H1 (cell line): ENCODE results near the gene RAB11FIP3. TPM values are rescaled to one million over a fixed set of nuclear protein-coding genes. Genes with fewer than 3 reads are reported as not detected.
"Not testable (repeated sequence)": the region's sequence is repeated elsewhere in the genome, so short reads cannot be mapped to it uniquely, and the experiment has no call there.

Source experiments
- CTCF ChIA-PET: fragments of 300-600 bp; sonication (Branson Sonifier 250); formaldehyde crosslinking; loops from one replicate; lab custom pipeline; 2021; ENCODE audit not compliant: partially characterized antibody; lab: Charles Lee
- POLR2A ChIA-PET: fragments of 300-600 bp; sonication (Branson Sonifier 250); formaldehyde crosslinking; loops from one replicate; lab custom pipeline; 2021; ENCODE audit warnings: inconsistent platforms; ENCODE audit not compliant: partially characterized antibody; lab: Charles Lee
- DNase-seq, 2 experiments: peaks; one replicate each; pipeline versions ENCODE4 v3.0.0 to v3.0.0-alpha.2; 2010 to 2022; ENCODE audit warnings: low spot score in 2 of 2, low read depth in 1 of 2, mixed read lengths in 1 of 2
- FAIRE-seq: peaks from 2 replicates; lab custom pipeline; 2011; peaks lifted over from hg19 to GRCh38; lab: Jason Lieb, UNC
- H2AFZ ChIP-seq: 2 replicates; pipeline ENCODE4 v1.8.1; 2012; ENCODE audit warnings: low read length, inconsistent platforms
- H2AK5ac ChIP-seq: 2 replicates; pipeline ENCODE4 v1.6.1; 2013; ENCODE audit warnings: low read depth, low read length
- H2BK120ac ChIP-seq: replicated peaks from 2 replicates; pipeline ENCODE3; 2013; ENCODE audit warnings: low read depth, low read length, inconsistent platforms
- H2BK12ac ChIP-seq: 2 replicates; pipeline ENCODE4 v1.6.1; 2013; ENCODE audit warnings: low read depth, low read length
- H2BK15ac ChIP-seq: 2 replicates; pipeline ENCODE4 v1.6.1; 2013; ENCODE audit warnings: low read length
- H2BK20ac ChIP-seq: 2 replicates; pipeline ENCODE4 v1.6.1; 2013; ENCODE audit warnings: low read length
- H2BK5ac ChIP-seq: 2 replicates; pipeline ENCODE4 v1.6.1; 2013; ENCODE audit warnings: low read depth, low read length
- H3K14ac ChIP-seq: 2 replicates; pipeline ENCODE4 v1.6.1; 2013; ENCODE audit warnings: inconsistent platforms; ENCODE audit not compliant: insufficient read length
- H3K18ac ChIP-seq: 2 replicates; pipeline ENCODE4 v1.6.1; 2013; ENCODE audit warnings: low read length; ENCODE audit errors: extremely low read depth
- H3K23ac ChIP-seq: 2 replicates; pipeline ENCODE4 v1.6.1; 2013; ENCODE audit warnings: inconsistent platforms; ENCODE audit not compliant: insufficient read length
- H3K23me2 ChIP-seq: 2 replicates; pipeline ENCODE4 v1.6.1; 2013; ENCODE audit warnings: low read depth, low read length
- H3K27ac ChIP-seq: 2 replicates; pipeline ENCODE4 v1.6.1; 2011; ENCODE audit warnings: low read depth, low read length, inconsistent platforms
- H3K27me3 ChIP-seq, 4 experiments: replicated peaks in 1 of 4; 1 replicate in 1 of 4; 2 replicates in 3 of 4; pipeline versions ENCODE4 v1.6.1 to v1.8.1; 2011 to 2013; ENCODE audit warnings: low read length in 3 of 4, mild to moderate bottlenecking in 3 of 4, inconsistent platforms in 2 of 4, mixed read lengths in 2 of 4, moderate library complexity in 1 of 4; ENCODE audit not compliant: control insufficient read depth in 3 of 4, insufficient read depth in 3 of 4; ENCODE audit errors: extremely low read depth in 1 of 4
- H3K36me3 ChIP-seq, 4 experiments: 2 replicates each; pipeline versions ENCODE4 v1.6.1 to v1.8.1; 2011 to 2013; ENCODE audit warnings: mild to moderate bottlenecking in 4 of 4, low read length in 3 of 4, moderate library complexity in 2 of 4, control low read depth in 1 of 4, inconsistent platforms in 1 of 4; ENCODE audit not compliant: insufficient read depth in 4 of 4, control insufficient read depth in 2 of 4
- H3K4ac ChIP-seq: replicated peaks from 2 replicates; pipeline ENCODE3; 2013; ENCODE audit warnings: low read length, low read depth, mixed read lengths, inconsistent platforms; ENCODE audit not compliant: insufficient read length
- H3K4me1 ChIP-seq, 4 experiments: replicated peaks in 1 of 4; 1 replicate in 1 of 4; 2 replicates in 3 of 4; pipeline versions ENCODE4 v1.6.1 to v1.8.1; 2011 to 2013; ENCODE audit warnings: low read length in 3 of 4, inconsistent platforms in 2 of 4, mixed read lengths in 1 of 4; ENCODE audit not compliant: insufficient read depth in 4 of 4, control insufficient read depth in 3 of 4
- H3K4me2 ChIP-seq, 2 experiments: 2 replicates each; pipeline versions ENCODE4 v1.6.1 to v1.8.1; 2011 to 2013; ENCODE audit warnings: low read depth in 2 of 2, low read length in 2 of 2, control low read depth in 1 of 2, inconsistent platforms in 1 of 2, mild to moderate bottlenecking in 1 of 2; ENCODE audit not compliant: insufficient read depth in 1 of 2
- H3K4me3 ChIP-seq, 4 experiments: fragments of 200-600, 300-600 bp in 1 of 4; sonication (generic), shearing (Covaris generic), sonication (Bioruptor Twin) in 1 of 4; 2 replicates each; pipeline versions ENCODE4 v1.5.1 to v1.8.1; 2011 to 2016; ENCODE audit warnings: low read length in 4 of 4, low read depth in 3 of 4, control low read depth in 2 of 4, inconsistent platforms in 2 of 4, mild to moderate bottlenecking in 2 of 4, mixed read lengths in 1 of 4, moderate library complexity in 1 of 4; ENCODE audit not compliant: insufficient read depth in 2 of 4; ENCODE audit errors: extremely low read depth in 1 of 4
- H3K56ac ChIP-seq: replicated peaks from 2 replicates; pipeline ENCODE3; 2013; ENCODE audit warnings: low read depth, mild to moderate bottlenecking, mixed read lengths, low read length, inconsistent platforms; ENCODE audit not compliant: insufficient read length
- H3K79me1 ChIP-seq: 2 replicates; pipeline ENCODE4 v1.6.1; 2013; ENCODE audit warnings: low read depth, low read length, control low read depth
- H3K79me2 ChIP-seq, 2 experiments: 2 replicates each; pipeline versions ENCODE4 v1.6.1 to v1.8.1; 2012 to 2013; ENCODE audit warnings: low read length in 2 of 2, mild to moderate bottlenecking in 2 of 2, inconsistent platforms in 1 of 2; ENCODE audit not compliant: insufficient read depth in 2 of 2, control insufficient read depth in 1 of 2
- H3K9ac ChIP-seq, 4 experiments: replicated peaks in 1 of 4; 1 replicate in 1 of 4; 2 replicates in 3 of 4; pipeline versions ENCODE4 v1.6.1 to v1.8.1; 2011 to 2013; ENCODE audit warnings: low read depth in 3 of 4, low read length in 3 of 4, control low read depth in 2 of 4, mild to moderate bottlenecking in 2 of 4, moderate library complexity in 2 of 4, inconsistent platforms in 1 of 4; ENCODE audit errors: extremely low read depth in 1 of 4
- H3K9me3 ChIP-seq, 2 experiments: 2 replicates each; pipeline versions ENCODE4 v1.6.1 to v1.8.1; 2012 to 2013; ENCODE audit warnings: mild to moderate bottlenecking in 2 of 2, moderate library complexity in 2 of 2, control low read depth in 1 of 2, inconsistent platforms in 1 of 2, low read depth in 1 of 2, low read length in 1 of 2, mixed read lengths in 1 of 2; ENCODE audit not compliant: insufficient read depth in 2 of 2
- H4K20me1 ChIP-seq, 2 experiments: replicated peaks in 1 of 2; 2 replicates each; pipeline versions ENCODE3 to v1.8.1; 2011 to 2013; ENCODE audit warnings: inconsistent platforms in 2 of 2, low read length in 2 of 2, mild to moderate bottlenecking in 1 of 2; ENCODE audit not compliant: insufficient read depth in 2 of 2, control insufficient read depth in 1 of 2
- H4K5ac ChIP-seq: 2 replicates; pipeline ENCODE4 v1.6.1; 2013; ENCODE audit warnings: low read length, low read depth, mixed read lengths, inconsistent platforms; ENCODE audit not compliant: insufficient read length
- H4K8ac ChIP-seq: 2 replicates; pipeline ENCODE4 v1.8.0; 2013; ENCODE audit warnings: mild to moderate bottlenecking, moderate library complexity, low read length, inconsistent platforms; ENCODE audit not compliant: insufficient read depth; ENCODE audit errors: extremely low read depth
- H4K91ac ChIP-seq: replicated peaks from 2 replicates; pipeline ENCODE3; 2013; ENCODE audit warnings: low read length, mixed read lengths, inconsistent platforms; ENCODE audit not compliant: insufficient read length
- ATF2 ChIP-seq: IDR thresholded peaks from 2 replicates; pipeline ENCODE4 v1.6.1; 2012; ENCODE audit warnings: low read length, inconsistent platforms
- CEBPB ChIP-seq: IDR thresholded peaks from 2 replicates; pipeline ENCODE4 v1.6.1; 2012; ENCODE audit warnings: low read depth, low read length
- POLR2A ChIP-seq, 2 experiments: IDR thresholded peaks; 1 replicate in 1 of 2; 2 replicates in 1 of 2; pipeline ENCODE4 v1.6.1; 2011; ENCODE audit warnings: low read depth in 2 of 2, low read length in 2 of 2, mild to moderate bottlenecking in 2 of 2; ENCODE audit errors: control extremely low read depth in 1 of 2
- WGBS, 2 experiments: shearing (Covaris generic) in 1 of 2; methylation state at CpG; one replicate each; pipeline versions ENCODE4 v1.1.6 to v1.1.7; 2013 to 2015; ENCODE audit warnings: low lambda C conversion rate in 2 of 2, mixed read lengths in 2 of 2, inconsistent platforms in 1 of 2, low coverage in 1 of 2, missing lambda C conversion rate in 1 of 2; ENCODE audit not compliant: insufficient replicate concordance in 2 of 2, insufficient coverage in 1 of 2, insufficient read length in 1 of 2; ENCODE audit errors: extremely low coverage in 1 of 2, missing lambda C conversion rate in 1 of 2; 5-methylcytosine and 5-hydroxymethylcytosine counted together
- polyA plus RNA-seq, 7 experiments: library from polyadenylated mRNA; depleted of rRNA in 3 of 7; stranded (reverse) in 5 of 7; unstranded in 2 of 7; fragments of >200 nt in 5 of 7; fragments of 200-250 nt in 2 of 7; gene quantifications; 1 replicate in 5 of 7; 2 replicates in 1 of 7; 4 replicates in 1 of 7; pipeline versions ENCODE4 v1.2.1 to v1.2.3, GENCODE V29; 2011 to 2013; ENCODE audit warnings: missing spikeins in 2 of 7, mixed read lengths in 2 of 7
- total RNA-seq: library from RNA; stranded (reverse); fragmentation: NEBNext Ultra II Directional; extraction: Animal tissue kit (Norgen Biotek cat#: 25700); gene quantifications from 2 replicates; pipeline ENCODE4 v1.2.1, GENCODE V29; 2021

The RAB11FIP3 gene
- total and polyA plus RNA-seq, 2 of the 8 experiments (the other 6 are each of a cell fraction or from before 2014, with no cell fraction given) = 9.3 to 35.2 TPM

GRCh38 chr16:377419-377951, 48.0 kb upstream of the RAB11FIP3 start (continued):
- TF ChIP-seq ATF2 (no peak), CEBPB (no peak), POLR2A (IDR thresholded peaks at IDR 0.05; ENCODE audit: control extremely low read depth in 1 of 2, low read depth in 2 of 2, low read length in 2 of 2) (no peak)

GRCh38 chr16:378113-378820, 47.2 kb upstream of the RAB11FIP3 start:
- Histone ChIP-seq H4K91ac (peak overlapping the region; percentile 4), H2BK15ac (peak overlapping the region; percentile 61), H4K20me1 (peaks cover 15 to 34% of the 10 kb centered on the region in 2 experiments), H3K23me2 (peaks cover 10% of the 10 kb centered on the region), H3K4me2 (peak overlapping the region in 1 of 2 experiments; percentile 68; a peak in 1 of 4 replicates), H2BK12ac (peak overlapping the region; percentile 50; the same call in 1 of the 2 replicates), H2BK5ac (peak overlapping the region; percentile 75; the same call in 1 of the 2 replicates), H3K4me3 (0 out of 8 replicates have a peak overlapping the region, but pooled peaks of 1 of the 4 experiments have one; percentile 19), H3K18ac (peak overlapping the region; percentile 71; the same call in 1 of the 2 replicates), H4K5ac (peak overlapping the region; percentile 8), H3K79me2 (peaks cover 0 to 24% of the 10 kb centered on the region in 2 experiments; a peak in 2 of 4 replicates), H3K4me1 (peaks cover 6 to 21% (median 12%) of the 10 kb centered on the region in 4 experiments), H3K36me3 (peaks cover 16 to 43% (median 23%) of the 10 kb centered on the region in 4 experiments)
- not testable (repeated sequence) for H2BK120ac ChIP-seq, H3K14ac ChIP-seq, H3K79me1 ChIP-seq, H3K9me3 ChIP-seq, H3K4ac ChIP-seq, H2AFZ ChIP-seq, FAIRE-seq, H3K56ac ChIP-seq, DNase-seq, H2AK5ac ChIP-seq, H3K23ac ChIP-seq, H3K27ac ChIP-seq, H3K9ac ChIP-seq, H2BK20ac ChIP-seq, H4K8ac ChIP-seq, H3K27me3 ChIP-seq
- POLR2A ChIA-PET = interaction anchor here (0.6 to 3.0 kb wide), 4 partner anchors 8 to 110 kb away, joined by 3 to 22 read pairs (median 7); partner anchors contain the start of genes DECR2 and MRPL28
- WGBS, 2 experiments = 94% methylated on average over 28 of the region's 36 CpGs; no CpG with 5 or more reads in 1 of the 2 experiments
- CTCF ChIA-PET = interaction anchor here (0.9 to 1.5 kb wide), 3 partner anchors 13 to 16 kb away, joined by 3 to 6 read pairs (median 3); no protein-coding TSS in a partner anchor
